Posterior cingulate gyrus (tissue), 11 donors: ENCODE measurements around the gene FHIT.
"Not testable (repeated sequence)": the region's sequence is repeated elsewhere in the genome, so short reads cannot be mapped to it uniquely, and the experiment has no call there.

Experiments used
- DNase-seq, 10 donors: peaks; one replicate each; pipeline versions ENCODE4 v3.0.0 to v3.0.0-alpha.2; 2020 to 2021; ENCODE audit warnings: mixed read lengths in 3 of 10
- intact Hi-C: fragments of 100-400 bp; cut with DNase I; formaldehyde crosslinking; loops from one replicate; pipeline ENCODE4 v1.15.1; 2023

FHIT gene

DNA sequence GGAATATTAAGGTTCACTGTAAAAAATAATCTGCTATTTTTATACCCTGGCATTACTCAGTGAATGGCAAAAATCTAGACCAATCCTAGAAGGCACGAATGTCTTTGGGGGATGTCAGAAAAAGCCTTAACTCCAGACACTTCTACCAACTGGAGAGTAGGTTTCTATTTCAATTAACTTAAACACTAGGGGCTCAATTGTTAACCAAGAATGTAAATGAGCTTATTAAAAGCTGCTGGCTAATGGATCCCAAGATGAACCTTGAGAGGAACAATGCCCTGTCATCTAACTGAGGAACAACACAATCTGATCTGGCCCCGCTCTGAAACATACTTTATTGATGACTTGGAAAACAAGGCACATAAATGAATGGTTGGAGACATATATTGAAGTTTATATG lies 701.4 kb downstream of the FHIT start:
- no peak for DNase-seq
- intact Hi-C loops: no loop called here

DNA sequence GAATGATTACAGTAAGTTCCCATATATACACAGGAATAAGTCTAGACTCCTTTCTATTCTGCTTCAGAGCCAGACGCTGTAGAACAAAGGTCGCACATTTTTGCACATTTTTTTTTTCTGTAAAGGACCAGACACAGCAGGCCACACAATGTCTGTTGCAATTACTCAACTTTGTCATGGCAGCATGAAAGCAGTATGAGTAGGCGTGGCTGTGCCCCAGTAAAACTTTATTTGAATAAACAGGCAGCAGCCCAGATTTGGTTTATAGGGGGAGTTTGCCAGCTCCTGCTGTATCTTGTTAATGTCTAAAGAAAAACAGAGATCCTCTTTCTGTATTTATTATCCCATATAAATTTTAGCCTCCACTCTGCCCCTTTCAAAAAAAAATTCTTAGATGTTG lies 708.3 kb downstream of the FHIT start:
- DNase-seq: no peak
- intact Hi-C loops: no loop called here

DNA sequence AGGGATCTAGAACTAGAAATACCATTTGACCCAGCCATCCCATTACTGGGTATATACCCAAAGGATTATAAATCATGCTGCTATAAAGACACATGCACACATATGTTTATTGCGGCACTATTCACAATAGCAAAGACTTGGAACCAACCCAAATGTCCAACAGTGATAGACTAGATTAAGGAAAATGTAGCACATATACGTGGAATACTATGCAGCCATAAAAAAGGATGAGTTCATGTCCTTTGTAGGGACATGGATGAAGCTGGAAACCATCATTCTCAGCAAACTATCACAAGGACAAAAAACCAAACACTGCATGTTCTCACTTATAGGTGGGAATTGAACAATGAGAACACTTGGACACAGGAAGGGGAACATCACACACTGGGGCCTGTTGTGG lies 711.9 kb downstream of the FHIT start:
- DNase-seq, intact Hi-C loops: not testable (repeated sequence)

DNA sequence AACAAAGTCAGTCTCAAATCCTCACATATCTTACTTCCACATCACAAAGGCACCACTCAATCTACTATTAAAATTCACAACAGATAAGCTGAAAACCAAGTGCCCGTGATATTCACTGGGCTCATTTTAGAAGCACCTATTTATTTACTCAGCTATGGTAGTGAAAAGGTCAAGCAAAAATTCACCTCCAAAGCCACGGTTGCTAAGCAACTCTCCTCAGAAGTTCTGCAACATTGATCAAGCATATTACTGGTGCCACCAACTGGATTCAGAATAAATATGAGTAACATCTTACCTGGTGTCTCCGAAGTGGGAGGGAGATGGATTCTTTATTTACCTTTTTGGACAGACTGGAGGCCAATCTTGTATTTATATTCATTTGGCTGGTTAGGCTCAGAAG lies 714.8 kb downstream of the FHIT start:
- intact Hi-C loops: no loop called here
- no peak for DNase-seq

DNA sequence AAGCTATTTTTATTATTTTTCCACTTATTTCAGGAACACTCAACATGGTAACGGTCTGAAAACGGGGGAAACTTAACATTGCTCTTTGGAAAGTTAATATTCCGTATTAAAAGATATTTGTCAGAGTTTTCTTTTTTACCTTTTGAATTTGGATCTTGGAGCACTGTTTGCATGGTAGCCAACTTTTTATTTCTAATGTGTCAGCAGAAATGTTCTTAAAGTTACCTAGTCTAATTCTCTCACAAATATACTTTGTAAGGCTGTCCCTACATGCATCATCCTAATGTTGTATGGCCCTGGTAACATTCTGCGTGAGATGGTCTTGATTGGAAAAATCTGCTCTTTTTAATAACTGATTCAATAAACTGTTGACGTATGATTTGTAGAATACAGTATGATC lies 719.5 kb downstream of the FHIT start:
- intact Hi-C loops: no loop called here
- DNase-seq: no peak

DNA sequence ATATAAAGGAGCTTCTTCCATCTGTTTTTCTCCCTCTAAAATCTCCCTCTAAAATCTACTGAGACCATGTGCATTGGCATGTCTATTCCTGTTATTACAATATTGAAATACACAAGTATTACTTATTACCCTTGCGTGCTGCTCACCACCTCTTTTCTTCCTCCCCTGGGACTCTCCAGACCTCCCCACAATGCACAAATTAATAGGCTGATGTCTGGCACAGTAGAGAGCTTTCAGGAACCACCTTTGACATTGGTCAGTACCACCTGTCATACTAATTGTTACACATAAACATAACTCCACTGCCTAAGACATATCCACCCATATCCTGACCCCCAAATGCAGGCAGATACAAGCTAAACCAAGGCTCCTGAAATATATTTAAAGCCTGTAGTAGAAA lies 722.6 kb downstream of the FHIT start:
- intact Hi-C loops: no loop called here
- no peak for DNase-seq

DNA sequence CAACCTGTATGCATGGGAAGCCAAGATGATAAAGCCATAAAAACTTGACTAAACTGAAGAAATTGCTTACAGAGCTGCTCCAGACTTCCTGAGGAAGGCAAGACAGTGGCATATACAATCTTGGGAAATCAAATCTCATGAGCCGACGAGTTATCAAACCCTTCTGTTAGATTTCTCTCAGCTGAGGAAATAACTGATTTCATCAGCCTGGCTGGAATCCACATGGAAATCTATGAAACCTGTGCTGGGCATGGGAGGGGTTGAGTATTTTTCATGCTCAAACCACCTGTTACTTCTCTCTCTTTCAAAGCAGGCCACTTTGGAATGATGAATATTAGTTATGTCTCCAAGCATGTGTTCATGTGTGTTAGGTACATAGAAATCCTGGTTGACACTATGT lies 727.7 kb downstream of the FHIT start:
- intact Hi-C loops: no loop called here
- no peak for DNase-seq

DNA sequence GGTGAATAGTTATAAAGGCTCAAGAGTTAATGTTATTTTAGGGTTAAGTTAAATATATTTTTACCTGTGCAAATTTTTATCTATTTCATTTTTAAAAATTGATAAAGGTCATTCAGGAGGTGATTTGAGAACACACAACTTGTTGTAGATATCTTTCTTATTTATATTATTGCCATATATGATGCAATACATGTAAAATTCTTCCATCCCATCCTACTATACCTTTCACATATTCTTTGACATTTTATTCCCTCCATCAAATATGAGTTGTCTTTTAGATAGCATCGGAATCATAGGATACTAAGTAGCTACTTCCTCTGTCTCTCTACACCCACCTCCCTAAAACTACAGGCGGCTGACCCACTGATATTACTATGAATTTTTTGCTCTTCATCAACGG lies 734.1 kb downstream of the FHIT start:
- intact Hi-C loops: no loop called here
- no peak for DNase-seq

DNA sequence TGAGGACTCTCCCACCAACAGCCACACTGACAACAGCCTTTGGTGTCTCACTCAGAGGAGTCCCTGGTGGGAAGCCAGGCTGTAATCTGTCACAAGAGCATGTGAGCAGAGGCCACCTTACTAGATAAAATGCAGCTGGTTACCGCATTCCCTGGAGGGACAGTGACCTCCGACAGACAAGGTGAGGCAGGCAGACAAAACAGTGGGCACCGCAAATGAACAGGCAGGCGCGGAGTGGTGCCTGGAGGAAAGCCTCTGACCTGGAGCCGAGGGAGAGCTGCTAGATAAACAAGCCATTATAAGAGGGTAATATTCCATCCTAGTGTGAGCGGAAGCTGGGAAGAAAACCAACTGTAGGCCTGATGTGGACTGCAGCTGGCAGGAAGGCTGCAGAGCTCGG lies 736.4 kb downstream of the FHIT start:
- no peak for DNase-seq
- intact Hi-C loops: no loop called here

DNA sequence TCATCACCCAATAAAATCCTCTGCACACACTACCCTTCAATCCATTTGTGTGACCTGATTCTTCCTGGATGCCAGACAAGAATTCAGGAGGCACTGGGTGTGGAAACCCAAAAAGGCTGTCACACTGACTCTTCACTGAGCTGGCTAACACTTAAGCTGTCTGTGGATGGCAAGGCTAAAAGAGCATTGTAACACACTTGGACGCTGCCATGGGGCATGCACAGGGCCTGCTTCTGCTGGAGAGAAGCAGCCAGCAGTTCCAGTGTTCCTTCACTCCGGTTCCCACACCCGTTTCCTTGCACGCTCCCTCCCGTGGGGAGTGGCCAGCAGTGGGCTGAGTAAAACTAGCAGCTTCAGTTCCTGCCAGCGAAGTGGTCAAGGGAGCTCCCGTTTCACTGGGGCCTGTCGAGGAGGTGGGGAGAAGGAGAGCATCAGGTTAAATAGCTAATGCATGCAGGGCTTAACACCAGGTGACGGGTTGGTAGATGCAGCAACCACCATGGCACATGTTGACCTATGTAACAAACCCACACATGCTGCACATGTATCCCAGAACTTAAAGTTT lies 737.1 kb downstream of the FHIT start:
- no peak for DNase-seq
- intact Hi-C loops: no loop called here

DNA sequence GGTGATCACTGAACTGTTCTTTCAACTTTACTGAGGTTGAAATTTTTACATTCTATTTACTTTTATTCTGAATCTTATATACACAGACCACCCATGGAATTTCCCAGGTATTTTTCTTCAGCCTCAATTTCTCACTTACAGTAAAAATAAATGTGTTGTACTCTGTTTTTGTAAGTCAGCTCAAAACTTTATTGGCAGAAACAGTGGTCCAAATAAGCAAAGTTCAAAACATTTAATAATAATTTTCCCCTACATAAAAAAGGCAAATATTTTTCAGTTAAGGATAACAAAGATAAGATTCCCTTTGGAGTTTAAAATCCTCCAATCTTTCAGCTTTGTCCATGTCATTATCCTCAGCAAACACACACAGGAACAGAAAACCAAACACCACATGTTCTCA lies 738.0 kb downstream of the FHIT start:
- DNase-seq: no peak
- intact Hi-C loops: no loop called here

DNA sequence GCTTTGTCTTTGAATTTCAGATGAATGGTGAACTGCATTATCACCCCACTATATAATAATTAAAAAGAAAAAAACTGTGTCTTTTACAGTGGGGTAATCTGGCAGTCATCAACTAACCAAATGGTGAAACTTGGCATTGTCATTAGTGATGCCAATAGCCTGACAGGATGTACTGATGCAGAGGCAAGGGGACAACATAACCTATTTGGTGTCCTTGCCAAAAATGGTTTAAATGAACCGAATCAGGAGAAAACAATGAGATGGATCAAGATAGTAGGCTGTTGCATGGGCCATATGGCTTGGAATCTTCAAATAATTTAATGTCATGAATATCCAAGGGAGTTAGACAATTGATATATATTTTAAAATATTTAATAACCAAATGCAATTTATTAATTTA lies 738.7 kb downstream of the FHIT start:
- intact Hi-C loops: no loop called here
- no peak for DNase-seq

DNA sequence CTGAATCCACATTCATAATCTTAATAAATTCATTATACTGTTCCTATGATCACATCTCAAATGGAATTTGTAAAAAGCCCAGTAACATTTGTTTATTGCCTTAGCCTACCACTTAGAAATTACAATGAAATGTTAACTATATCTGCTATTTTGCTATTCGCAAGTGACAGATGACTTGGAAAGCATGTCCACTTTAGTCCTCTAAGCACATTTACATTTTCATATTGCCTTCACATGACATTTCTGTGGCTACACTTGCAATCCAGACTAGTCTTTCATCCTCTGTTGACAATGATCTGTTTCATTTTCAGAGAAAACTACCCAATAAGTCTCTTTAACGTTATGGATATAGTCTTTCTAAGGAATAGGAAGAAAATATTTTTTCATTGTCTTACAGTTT lies 741.8 kb downstream of the FHIT start:
- intact Hi-C loops: no loop called here
- no peak for DNase-seq

DNA sequence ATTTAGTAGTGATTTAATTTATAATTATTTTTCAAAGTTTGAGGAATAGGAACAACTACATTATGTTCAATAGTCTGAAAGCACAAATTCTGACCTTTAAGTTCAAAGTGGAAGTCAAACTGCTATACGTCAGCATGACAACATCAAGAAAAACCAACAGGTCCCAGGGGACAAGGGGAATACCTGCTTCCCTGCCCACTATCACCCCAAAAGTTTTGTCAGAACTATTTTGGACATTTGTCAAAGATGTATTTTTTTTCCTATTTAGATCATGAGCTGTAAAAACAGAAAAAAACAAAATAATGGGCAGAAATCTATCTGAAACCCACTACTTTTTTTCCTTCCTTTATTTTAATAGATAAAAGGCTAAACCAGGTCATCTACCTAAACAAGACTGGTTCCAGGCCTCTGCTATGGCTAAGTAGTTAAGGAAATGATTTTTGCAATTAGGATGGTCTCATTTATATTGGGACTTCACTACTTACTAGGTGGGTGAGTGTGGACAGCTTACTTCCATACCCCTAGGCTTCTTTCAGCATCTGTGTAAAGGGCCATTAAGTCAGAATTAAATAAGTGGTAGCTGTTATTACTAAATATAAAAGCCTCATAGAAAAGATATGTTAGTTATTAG lies 746.3 kb downstream of the FHIT start:
- intact Hi-C loops: no loop called here
- no peak for DNase-seq

DNA sequence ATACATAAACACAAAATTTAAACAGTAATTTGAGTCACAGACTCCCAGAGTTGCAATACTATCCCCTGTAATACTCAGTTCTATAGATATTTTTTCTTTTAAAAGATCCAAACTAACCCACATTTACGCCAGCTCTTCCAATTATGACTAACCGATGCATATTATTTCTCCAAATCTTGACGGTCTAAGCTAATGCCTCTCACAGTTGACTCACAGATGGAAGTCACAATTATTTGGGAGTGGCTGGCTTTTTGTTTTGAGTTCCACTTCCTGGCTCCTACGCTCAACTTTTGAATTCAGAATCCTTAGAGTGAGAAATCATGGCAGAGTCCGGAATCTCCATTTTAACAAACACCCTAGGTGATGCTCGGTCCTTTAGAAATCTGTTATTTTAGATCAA lies 749.9 kb downstream of the FHIT start:
- intact Hi-C loops: no loop called here
- DNase-seq: no peak

DNA sequence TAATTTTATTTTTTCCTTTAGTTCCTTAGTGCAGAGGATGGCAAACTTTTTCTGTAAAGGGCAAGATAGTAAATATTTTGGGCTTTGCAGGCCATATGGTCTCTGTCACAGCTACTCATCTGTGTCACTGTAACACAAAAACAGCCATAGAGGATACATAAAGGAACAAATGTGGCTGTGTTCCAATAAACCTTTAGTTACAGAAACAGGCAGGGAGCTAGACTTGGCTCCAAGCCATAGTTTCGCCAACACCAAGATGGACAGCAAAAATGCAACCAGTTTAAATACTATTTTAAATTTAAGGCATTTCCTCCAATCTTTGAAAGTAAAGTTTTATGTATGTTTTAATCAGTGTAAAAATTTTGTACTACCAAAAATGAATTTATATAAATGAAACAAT lies 753.4 kb downstream of the FHIT start:
- no peak for DNase-seq
- intact Hi-C loops: no loop called here

DNA sequence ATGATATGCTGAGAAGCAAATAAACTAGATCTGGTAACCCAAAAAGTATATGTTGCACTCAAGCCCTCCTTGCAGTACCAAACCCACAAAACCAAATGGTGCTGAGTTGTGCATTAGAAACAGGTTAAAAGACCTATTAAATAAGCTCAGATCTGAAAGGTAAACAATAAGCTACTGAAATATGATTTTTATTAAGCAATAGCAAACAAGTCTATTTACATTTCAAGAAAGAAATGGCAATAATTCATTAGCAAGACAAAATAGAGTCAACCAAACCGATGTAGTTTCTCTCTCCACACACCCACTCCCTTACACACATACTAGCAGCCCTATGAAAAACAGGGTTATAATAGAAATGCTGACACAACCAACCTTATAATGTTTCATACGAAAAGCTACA lies 760.3 kb downstream of the FHIT start:
- intact Hi-C loops: no loop called here
- no peak for DNase-seq

DNA sequence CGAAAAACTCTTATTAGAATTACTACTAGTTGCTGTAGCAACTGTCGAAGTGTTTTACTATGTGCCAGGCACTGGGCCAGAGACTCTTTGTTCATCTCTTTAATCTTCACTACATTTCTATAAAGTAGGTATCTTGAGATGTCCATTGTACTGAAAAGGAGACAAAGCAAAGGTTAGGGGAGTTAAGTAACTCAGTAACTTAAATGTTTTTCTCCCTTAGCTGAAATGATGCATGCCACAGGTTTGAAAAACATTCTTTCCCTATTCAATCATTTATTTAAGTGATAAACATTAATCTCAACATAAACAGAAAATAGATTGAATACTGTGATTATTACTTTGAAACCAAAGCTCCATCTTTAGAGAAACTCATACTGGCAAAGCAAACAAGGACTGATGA lies 776.2 kb downstream of the FHIT start:
- no peak for DNase-seq
- intact Hi-C loops: no loop called here

DNA sequence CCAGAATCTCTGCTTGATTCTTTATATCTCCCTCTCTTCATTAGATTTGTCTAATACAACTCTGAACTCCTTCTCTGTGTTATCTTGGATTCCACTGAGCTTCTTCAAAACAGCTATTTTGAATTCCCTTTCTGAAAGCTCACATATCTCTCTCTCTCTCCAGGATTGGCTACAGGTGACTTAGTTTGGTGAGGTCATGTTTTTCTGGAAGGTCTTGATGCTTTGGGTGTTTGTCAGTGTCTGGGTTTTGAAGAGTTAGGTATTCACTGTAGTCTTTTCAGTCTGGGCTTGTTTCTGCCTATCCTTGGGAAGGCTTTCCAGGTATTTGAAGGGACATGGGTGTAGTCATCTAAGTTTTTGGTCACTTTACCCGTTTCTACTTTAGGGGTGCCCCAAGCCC lies 781.8 kb downstream of the FHIT start:
- no peak for DNase-seq
- intact Hi-C loops: no loop called here

DNA sequence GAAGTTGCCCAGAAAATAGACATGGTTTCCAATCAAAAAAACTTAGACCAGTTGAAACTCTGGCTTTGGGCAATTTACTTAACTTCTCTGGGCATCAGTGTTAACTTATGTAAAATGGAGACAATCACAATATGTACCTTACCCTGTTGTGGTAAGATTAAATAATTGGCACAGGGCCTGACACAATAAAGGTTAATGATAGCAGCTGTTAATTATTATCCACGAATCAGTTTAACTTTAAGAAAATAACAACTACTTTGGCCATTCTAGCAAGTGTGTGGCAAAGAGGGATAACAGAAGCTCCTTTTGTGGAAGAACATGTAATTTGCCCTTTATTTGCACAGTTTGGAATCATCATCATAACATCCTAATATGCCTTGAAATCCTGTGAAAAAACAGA lies 787.6 kb downstream of the FHIT start:
- no peak for DNase-seq
- intact Hi-C loops: no loop called here

DNA sequence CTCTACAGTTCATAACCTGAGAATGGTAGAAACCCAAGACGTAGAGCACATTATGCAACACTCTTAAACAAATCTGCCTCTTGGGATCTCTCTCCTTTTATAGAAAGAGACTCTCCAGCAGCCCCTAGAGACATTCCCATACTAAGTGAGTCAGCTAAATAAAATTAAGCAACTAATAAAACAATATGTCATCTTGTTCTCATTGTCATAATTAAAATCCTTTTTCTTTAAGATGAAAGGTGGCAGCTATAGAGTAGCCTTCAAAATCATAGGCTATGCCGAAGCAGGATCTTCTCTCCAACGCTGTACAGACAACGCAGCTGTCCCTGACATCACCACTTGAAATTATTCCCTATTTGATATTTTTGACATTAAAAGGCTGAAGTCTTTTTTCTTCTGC lies 790.0 kb downstream of the FHIT start:
- intact Hi-C loops: no loop called here
- no peak for DNase-seq

DNA sequence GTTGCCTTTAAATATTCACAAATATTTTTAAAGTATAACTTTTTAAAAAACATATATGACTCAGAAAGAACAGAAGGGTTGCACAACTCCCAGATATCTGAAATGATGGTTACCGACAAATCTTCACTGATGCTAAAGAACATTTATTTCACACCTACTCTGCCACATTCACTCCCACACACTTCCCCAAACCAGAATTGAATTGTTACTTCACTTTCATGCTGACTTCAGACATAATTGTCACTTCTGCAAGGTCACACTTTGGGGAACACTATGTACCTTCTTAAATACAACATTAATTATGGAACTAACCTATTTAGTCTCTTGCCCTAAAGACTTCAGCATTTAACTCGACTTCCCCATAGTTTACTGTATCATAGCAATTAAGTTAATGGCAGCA lies 795.1 kb downstream of the FHIT start:
- no peak for DNase-seq
- intact Hi-C loops: no loop called here

DNA sequence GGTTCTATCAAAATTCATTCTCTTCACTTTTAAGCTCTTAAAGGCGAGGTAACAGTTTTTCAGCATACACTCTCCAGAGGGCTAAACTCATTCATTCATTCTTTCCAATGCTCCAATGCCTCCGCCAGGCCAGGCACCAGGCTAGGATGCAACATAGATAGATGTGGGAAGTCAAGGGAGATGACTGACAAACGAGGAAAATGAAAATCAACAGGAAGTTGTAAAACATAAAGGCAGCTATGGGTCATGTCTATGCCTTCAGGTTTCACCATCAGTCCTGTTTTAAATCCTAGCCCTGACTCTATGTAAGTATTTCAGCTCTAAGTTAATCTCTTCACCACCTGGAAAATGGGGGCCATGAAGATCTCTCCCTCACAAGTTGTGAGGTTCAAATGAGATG lies 797.9 kb downstream of the FHIT start:
- no peak for DNase-seq
- intact Hi-C loops: no loop called here
